Right lung (tissue), 5 donors: ENCODE data around the gene NRXN2. TPM values are rescaled to one million over a fixed set of nuclear protein-coding genes. Genes with fewer than 3 reads are reported as not detected.
A peak's percentile ranks its signal among the peaks of the same experiment; 100 is the strongest.
"Not testable (repeated sequence)": the region's sequence is repeated elsewhere in the genome, so short reads cannot be mapped to it uniquely, and the experiment has no call there.

Experiments used
- DNase-seq, 2 donors: peaks; one replicate each; pipeline ENCODE4 v3.0.0-alpha.2; 2013
- polyA plus RNA-seq, 5 donors: library from polyadenylated mRNA; unstranded; fragments of 120-200 nt; gene quantifications; one replicate each; pipeline versions ENCODE4 v1.2.1 to v1.2.3, GENCODE V29; 2013; ENCODE audit warnings: inconsistent platforms in 1 of 5, low replicate concordance in 1 of 5; ENCODE audit not compliant: insufficient read length in 5 of 5, insufficient read depth in 1 of 5

The NRXN2 gene
- polyA plus RNA-seq, 5 donors, result 6.3 to 18.3 (median 9.1) TPM

GRCh38 chr11:64608046-64608445 is 115.0 kb downstream of the NRXN2 start:
- peak; percentile 18 to 33 for DNase-seq

GRCh38 chr11:64607381-64607985 is 115.5 kb downstream of the NRXN2 start:
- DNase-seq, result no peak

- DNase-seq, result no peak
Measured at GRCh38 chr11:64606796-64607380, 116.1 kb downstream of the NRXN2 start.

- DNase-seq, result no peak
Measured at GRCh38 chr11:64605656-64606585, 117.1 kb downstream of the NRXN2 start.

- DNase-seq, result no peak
Measured at GRCh38 chr11:64605244-64605560, 117.8 kb downstream of the NRXN2 start.

- DNase-seq, result no peak
Measured at GRCh38 chr11:64604458-64605243, 118.3 kb downstream of the NRXN2 start.

GRCh38 chr11:64603411-64604110 is 119.4 kb downstream of the NRXN2 start:
- no peak for DNase-seq

- DNase-seq, result no peak
Measured at GRCh38 chr11:64602466-64603070, 120.4 kb downstream of the NRXN2 start.

GRCh38 chr11:64601605-64602465 is 121.2 kb downstream of the NRXN2 start:
- DNase-seq, result no peak

- no peak for DNase-seq
Measured at GRCh38 chr11:64600281-64600992, 122.6 kb downstream of the NRXN2 start.

GRCh38 chr11:64599698-64600211 is 123.2 kb downstream of the NRXN2 start:
- no peak for DNase-seq

- no peak for DNase-seq
Measured at GRCh38 chr11:64598797-64599697, 124.0 kb downstream of the NRXN2 start.

- DNase-seq, result no peak
Measured at GRCh38 chr11:64598106-64598796, 124.7 kb downstream of the NRXN2 start.

- no peak for DNase-seq
Measured at GRCh38 chr11:64597671-64598101, 125.3 kb downstream of the NRXN2 start.

- DNase-seq, result not testable (repeated sequence)
Measured at GRCh38 chr11:64595922-64596321, 127.1 kb downstream of the NRXN2 start.

GRCh38 chr11:64594159-64594939 is 128.6 kb downstream of the NRXN2 start:
- no peak for DNase-seq
